Upper lobe of right lung (tissue), 1 donor: ENCODE measurements around the gene CCT8. TPM values are rescaled to one million over a fixed set of nuclear protein-coding genes. Genes with fewer than 3 reads are reported as not detected.

Source experiments
- ATAC-seq: fragments of 200-7000 bp; cut with Tn5 transposase; one replicate; pipeline ENCODE4 v1.9.1; 2020; ENCODE audit warnings: mild to moderate bottlenecking, moderate library complexity
- DNase-seq: peaks from one replicate; pipeline ENCODE4 v3.0.0-alpha.2; 2020
- H3K27ac ChIP-seq: fragments of 200-600 bp; one replicate; pipeline ENCODE4 v1.8.0; 2022
- H3K27me3 ChIP-seq: fragments of 200-600 bp; one replicate; pipeline ENCODE4 v1.8.0; 2022; ENCODE audit warnings: mild to moderate bottlenecking
- H3K36me3 ChIP-seq: fragments of 200-600 bp; one replicate; pipeline ENCODE4 v1.8.0; 2022
- H3K4me1 ChIP-seq: fragments of 200-600 bp; one replicate; pipeline ENCODE4 v1.8.0; 2022
- H3K4me3 ChIP-seq: fragments of 200-600 bp; one replicate; pipeline ENCODE4 v1.8.0; 2022; ENCODE audit warnings: mild to moderate bottlenecking
- H3K9me3 ChIP-seq: fragments of 200-600 bp; one replicate; pipeline ENCODE4 v1.8.0; 2022
- CTCF ChIP-seq: fragments of 200-600 bp; IDR thresholded peaks from one replicate; pipeline ENCODE4 v1.8.0; 2022; ENCODE audit warnings: antibody characterized with exemption
- intact Hi-C: fragments of 100-400 bp; cut with DNase I; formaldehyde crosslinking; loops from one replicate; pipeline ENCODE4 v1.11.0; 2022
- total RNA-seq: library from RNA; stranded (reverse); fragmentation: NEBNext Ultra II Directional; extraction: Animal tissue kit (Norgen Biotek cat#: 25700); gene quantifications from one replicate; pipeline ENCODE4 v1.2.1, GENCODE V29; 2021
- donor health status: DM: no; HTN: yes; CAD: no; lungs with severe emphysema.

The CCT8 gene
- total RNA-seq, 1 donor from 2014 or later: 111 TPM

DNA sequence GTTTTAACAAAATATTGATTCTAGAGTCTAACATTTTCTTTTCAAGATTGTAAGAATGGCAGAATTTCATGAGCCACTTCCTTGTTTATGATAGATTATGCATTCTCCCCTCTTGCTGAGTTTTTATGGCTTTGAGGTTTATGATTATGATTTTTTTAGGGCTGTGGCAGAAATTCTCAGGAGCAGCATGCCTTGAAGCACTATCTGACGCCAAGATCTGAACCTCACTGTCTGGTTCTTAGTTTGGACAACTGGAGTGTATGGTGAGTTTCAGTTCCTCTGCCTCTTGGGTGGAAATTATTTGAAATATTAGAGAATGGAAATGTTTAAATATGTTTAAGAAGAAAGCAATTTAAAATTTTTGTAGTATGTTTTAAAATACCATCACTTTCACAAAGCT is 38.8 kb downstream of the CCT8 start:
- intact Hi-C loops: loop anchor here (10.0 kb wide), 1 partner anchor 50 kb away; no protein-coding TSS in a partner anchor
- no peak overlapping the region for H3K4me3 ChIP-seq
- no peaks in the 10 kb centered on the region for H3K9me3 ChIP-seq
- no peaks in the 10 kb centered on the region for H3K4me1 ChIP-seq
- no peak for ATAC-seq
- no peak for TF ChIP-seq CTCF
- H3K27ac ChIP-seq: no peak overlapping the region
- DNase-seq: no peak
- H3K36me3 ChIP-seq: peaks cover 93% of the 10 kb centered on the region
- no peaks in the 10 kb centered on the region for H3K27me3 ChIP-seq

DNA sequence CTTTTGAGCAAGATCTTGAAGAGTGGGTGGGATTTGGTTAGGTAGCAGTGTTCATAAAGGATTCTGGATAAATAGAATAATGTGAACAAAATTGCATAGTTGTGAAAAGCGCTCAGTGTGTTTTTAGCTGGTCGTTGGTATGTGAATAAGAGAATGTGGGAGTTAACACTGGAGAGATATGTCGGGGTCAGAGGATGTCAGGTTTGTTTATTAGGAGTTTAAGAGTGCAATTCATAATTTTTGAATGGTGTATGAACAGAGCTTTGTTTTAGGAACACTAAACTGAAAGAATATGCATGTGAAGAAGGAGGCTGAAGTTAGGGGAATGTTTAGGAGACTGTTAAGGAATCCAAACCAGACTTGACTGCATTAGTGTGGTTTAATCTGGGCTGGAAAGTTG is 39.6 kb downstream of the CCT8 start:
- intact Hi-C loops: loop anchor here (10.0 kb wide), 1 partner anchor 49 kb away; no protein-coding TSS in a partner anchor
- H3K36me3 ChIP-seq: peaks cover 87% of the 10 kb centered on the region

GRCh38 chr21:29033301-29033700 is 40.1 kb downstream of the CCT8 start:
- Histone ChIP-seq H3K27ac (no peak overlapping the region), H3K36me3 (peaks cover 87% of the 10 kb centered on the region), H3K4me1 (no peaks in the 10 kb centered on the region), H3K27me3 (no peaks in the 10 kb centered on the region), H3K9me3 (no peaks in the 10 kb centered on the region), H3K4me3 (no peak overlapping the region)
- no peak for DNase-seq
- intact Hi-C loops: loop anchor here (10.0 kb wide), 1 partner anchor 48 kb away; no protein-coding TSS in a partner anchor
- TF ChIP-seq CTCF: no peak
- ATAC-seq: no peak

More for the DNA sequence above, 39.6 kb downstream of the CCT8 start:
- TF ChIP-seq CTCF: no peak
- H3K4me3 ChIP-seq: no peak overlapping the region
- H3K27me3 ChIP-seq: no peaks in the 10 kb centered on the region
- H3K9me3 ChIP-seq: no peaks in the 10 kb centered on the region
- no peaks in the 10 kb centered on the region for H3K4me1 ChIP-seq
- ATAC-seq (no peak), DNase-seq (no peak)
- no peak overlapping the region for H3K27ac ChIP-seq

- Histone ChIP-seq H3K4me1 (peaks cover 15% of the 10 kb centered on the region), H3K9me3 (no peaks in the 10 kb centered on the region), H3K4me3 (no peak overlapping the region), H3K27me3 (no peaks in the 10 kb centered on the region), H3K27ac (no peak overlapping the region), H3K36me3 (peaks cover 64% of the 10 kb centered on the region)
- TF ChIP-seq CTCF: no peak
- intact Hi-C loops: loop anchor here (10.0 kb wide), 1 partner anchor 46 kb away; no protein-coding TSS in a partner anchor
- DNase-seq (no peak), ATAC-seq (no peak)
These were observed 42.5 kb downstream of the CCT8 start for GRCh38 chr21:29030909-29031308.

DNA sequence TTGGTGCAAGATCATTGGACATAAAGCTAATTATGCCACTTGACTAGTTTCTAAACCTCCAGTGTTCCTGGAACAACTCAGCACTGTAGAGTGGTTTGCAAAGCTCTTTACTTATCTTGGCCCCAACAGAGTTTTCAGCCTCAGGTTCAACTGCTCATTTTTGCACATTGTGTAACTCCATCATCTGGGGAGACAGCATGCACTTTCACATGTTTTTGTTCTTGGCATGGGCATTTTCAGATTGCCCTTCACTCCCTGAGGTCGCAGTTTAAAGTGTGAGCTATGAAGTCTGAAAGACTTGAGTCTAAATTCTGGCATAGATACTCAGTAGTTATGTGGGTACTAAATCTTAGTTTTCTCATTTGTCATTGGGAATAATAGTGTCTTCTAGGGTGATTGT is 43.9 kb downstream of the CCT8 start:
- intact Hi-C loops: no loop called here
- peaks cover 50% of the 10 kb centered on the region for H3K36me3 ChIP-seq
- H3K27ac ChIP-seq: no peak overlapping the region
- ATAC-seq (peak; percentile 16), DNase-seq (no peak)
- no peak overlapping the region for H3K4me3 ChIP-seq
- no peak for TF ChIP-seq CTCF
- peaks cover 22% of the 10 kb centered on the region for H3K4me1 ChIP-seq
- no peaks in the 10 kb centered on the region for H3K27me3 ChIP-seq
- H3K9me3 ChIP-seq: no peaks in the 10 kb centered on the region

- Histone ChIP-seq H3K4me1 (peaks cover 29% of the 10 kb centered on the region), H3K27ac (peak overlapping the region; percentile 99), H3K9me3 (no peaks in the 10 kb centered on the region), H3K4me3 (peak overlapping the region; percentile 73), H3K36me3 (peaks cover 13% of the 10 kb centered on the region), H3K27me3 (no peaks in the 10 kb centered on the region)
- TF ChIP-seq CTCF: no peak
- no peak for DNase-seq
- intact Hi-C loops: no loop called here
- no peak for ATAC-seq
These were observed 48.1 kb downstream of the CCT8 start for GRCh38 chr21:29025328-29025713.
